Lower leg skin (tissue), 4 donors: ENCODE data around the gene UBASH3A. TPM values are rescaled to one million over a fixed set of nuclear protein-coding genes. Genes with fewer than 3 reads are reported as not detected.
"Not testable (repeated sequence)": the region's sequence is repeated elsewhere in the genome, so short reads cannot be mapped to it uniquely, and the experiment has no call there.

ENCODE experiments used
- DNase-seq, 2 donors: peaks; one replicate each; pipeline ENCODE4 v3.0.0-alpha.2; 2019; ENCODE audit warnings: low spot score in 2 of 2
- H3K4me3 ChIP-seq: fragments of 200-600 bp; sonication (generic); 2 replicates; pipeline ENCODE4 v1.5.1; 2017; ENCODE audit warnings: mild to moderate bottlenecking, low read depth; ENCODE audit not compliant: poor library complexity, severe bottlenecking
- POLR2A ChIP-seq, 2 donors: fragments of 450-650 bp; IDR thresholded peaks; one replicate each; pipeline ENCODE4 v1.6.1; 2016 to 2017; ENCODE audit warnings: antibody characterized with exemption in 2 of 2, mild to moderate bottlenecking in 1 of 2, moderate library complexity in 1 of 2
- WGBS, 2 donors: methylation state at CpG; one replicate each; pipeline ENCODE4 v1.1.5; 2018; 5-methylcytosine and 5-hydroxymethylcytosine counted together
- intact Hi-C: fragments of 100-400 bp; cut with DNase I; formaldehyde crosslinking; loops from one replicate; pipeline ENCODE4 v1.15.0; 2023; ENCODE audit warnings: low total_unique reads
- total RNA-seq, 4 donors: library from RNA; depleted of rRNA; stranded (reverse); fragments of >200 nt; gene quantifications; one replicate each; pipeline ENCODE4 v1.1.0, GENCODE V29; 2016
- TF ChIP-seq, protein P1 (sequence below), 3 donors: fragments of 450-650 bp; IDR thresholded peaks; one replicate each; pipeline ENCODE4 v1.5.1; 2016; ENCODE audit warnings: antibody characterized with exemption in 3 of 3, mild to moderate bottlenecking in 3 of 3, moderate library complexity in 2 of 3

Gene UBASH3A
- total RNA-seq, 4 donors from 2014 or later, result 0.23 TPM; not detected in 3

DNA sequence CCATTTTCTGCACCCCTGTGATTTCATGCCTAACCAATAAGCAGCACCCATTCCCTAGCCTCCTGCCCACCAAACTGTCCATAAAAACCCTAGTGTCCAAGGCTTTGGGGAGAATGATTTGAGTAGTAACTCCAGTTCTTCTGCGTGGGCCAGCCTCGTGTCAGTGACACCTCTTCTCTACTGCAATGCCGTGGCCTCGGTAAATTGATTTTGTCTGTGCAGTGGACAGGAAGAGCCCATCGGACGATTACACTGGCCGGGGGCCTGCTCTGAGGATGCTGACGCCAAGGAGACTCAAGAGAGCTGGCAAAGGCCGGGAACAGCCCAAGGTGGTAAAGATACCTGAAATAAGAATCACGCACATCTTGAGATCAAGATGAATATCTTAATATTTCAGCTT lies 63.0 kb downstream of the UBASH3A start:
- no peak overlapping the region for H3K4me3 ChIP-seq
- WGBS, 2 donors, result 84 to 93% methylated on average over 10 of the region's 10 CpGs

DNA sequence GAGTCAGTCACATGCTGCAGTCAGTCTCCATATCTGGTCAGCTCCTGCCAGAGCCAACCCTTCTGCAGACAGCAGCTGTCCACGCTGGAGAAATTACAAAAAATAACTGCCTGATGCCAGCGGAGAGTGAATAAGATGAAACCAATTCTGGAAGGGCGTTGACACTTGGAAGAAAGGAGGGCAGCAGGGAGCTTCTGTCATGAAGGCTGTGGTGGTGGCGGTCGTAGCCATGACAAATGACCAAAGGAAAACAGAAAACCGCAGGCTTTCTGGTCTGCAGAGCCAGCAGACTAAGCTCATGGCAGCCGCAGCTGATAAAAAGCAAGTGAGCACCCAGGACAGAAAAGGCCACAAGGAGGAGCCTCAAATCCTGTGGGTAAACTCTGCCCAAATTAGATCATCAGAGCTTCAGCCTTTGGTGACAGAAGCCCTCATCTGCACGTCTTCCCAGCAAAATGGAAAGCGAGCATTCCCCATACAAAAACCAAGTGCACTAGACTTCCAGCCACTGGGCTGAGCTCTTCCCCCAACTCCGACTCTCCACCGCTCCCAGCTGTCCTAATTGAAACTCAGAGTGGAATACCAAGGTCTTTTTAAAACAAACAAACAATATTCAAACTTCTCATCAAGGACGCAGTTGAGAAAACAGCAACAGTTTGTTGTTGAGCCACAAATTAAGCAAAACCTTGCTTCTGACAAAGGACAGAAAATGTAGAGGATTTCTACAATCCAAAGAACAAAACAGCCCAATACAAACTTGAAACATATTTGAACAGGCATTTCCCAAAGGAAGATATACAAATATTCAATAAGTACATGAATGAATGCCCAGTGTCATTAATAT lies 63.7 kb downstream of the UBASH3A start:
- H3K4me3 ChIP-seq, result no peak overlapping the region
- intact Hi-C loops, result no loop called here
- no peak for TF ChIP-seq POLR2A (IDR thresholded peaks at IDR 0.05)
- TF ChIP-seq, protein P1, sequence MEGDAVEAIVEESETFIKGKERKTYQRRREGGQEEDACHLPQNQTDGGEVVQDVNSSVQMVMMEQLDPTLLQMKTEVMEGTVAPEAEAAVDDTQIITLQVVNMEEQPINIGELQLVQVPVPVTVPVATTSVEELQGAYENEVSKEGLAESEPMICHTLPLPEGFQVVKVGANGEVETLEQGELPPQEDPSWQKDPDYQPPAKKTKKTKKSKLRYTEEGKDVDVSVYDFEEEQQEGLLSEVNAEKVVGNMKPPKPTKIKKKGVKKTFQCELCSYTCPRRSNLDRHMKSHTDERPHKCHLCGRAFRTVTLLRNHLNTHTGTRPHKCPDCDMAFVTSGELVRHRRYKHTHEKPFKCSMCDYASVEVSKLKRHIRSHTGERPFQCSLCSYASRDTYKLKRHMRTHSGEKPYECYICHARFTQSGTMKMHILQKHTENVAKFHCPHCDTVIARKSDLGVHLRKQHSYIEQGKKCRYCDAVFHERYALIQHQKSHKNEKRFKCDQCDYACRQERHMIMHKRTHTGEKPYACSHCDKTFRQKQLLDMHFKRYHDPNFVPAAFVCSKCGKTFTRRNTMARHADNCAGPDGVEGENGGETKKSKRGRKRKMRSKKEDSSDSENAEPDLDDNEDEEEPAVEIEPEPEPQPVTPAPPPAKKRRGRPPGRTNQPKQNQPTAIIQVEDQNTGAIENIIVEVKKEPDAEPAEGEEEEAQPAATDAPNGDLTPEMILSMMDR (IDR thresholded peaks at IDR 0.05), result no peak
- DNase-seq, result peak in 1 of 2 donors; percentile 70
- WGBS, 2 donors, result 64 to 65% methylated on average over 12 of the region's 12 CpGs

More for the DNA sequence above, 63.0 kb downstream of the UBASH3A start:
- intact Hi-C loops, result no loop called here
- TF ChIP-seq, protein P1 (IDR thresholded peaks at IDR 0.05), result no peak
- TF ChIP-seq POLR2A (IDR thresholded peaks at IDR 0.05), result no peak
- peak in 1 of 2 donors; percentile 68 for DNase-seq

DNA sequence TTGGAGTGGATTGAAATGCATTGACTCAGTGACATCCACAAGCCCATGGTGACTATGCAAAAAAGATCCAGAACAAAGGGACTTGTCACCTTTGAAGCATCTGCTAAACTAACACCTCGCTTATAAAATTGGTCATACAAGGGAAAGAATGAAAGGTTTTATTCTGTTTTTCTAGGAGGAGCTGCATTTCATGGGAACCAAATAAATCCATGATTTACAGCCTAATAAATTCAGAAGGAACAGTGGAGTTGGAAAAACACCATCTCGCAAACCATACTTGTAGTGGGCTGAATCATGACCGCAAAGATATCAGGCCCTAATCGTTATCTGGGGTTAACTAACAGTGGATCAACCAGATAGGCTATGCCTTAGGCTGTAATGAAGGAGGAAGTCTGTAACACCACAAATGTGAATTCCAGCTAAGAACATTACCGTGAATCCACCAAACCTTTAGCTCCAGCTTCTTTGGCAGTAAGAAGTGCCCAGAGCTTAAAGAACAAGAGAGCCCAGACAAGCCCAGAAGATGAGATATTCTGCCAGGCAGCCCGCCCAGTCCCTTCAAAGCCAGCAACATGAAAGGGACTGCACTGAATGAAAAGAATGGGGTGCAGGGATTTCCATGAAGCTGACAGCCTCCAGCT lies 64.9 kb downstream of the UBASH3A start:
- H3K4me3 ChIP-seq, result no peak overlapping the region
- TF ChIP-seq, protein P1 (IDR thresholded peaks at IDR 0.05), result no peak
- no peak for TF ChIP-seq POLR2A (IDR thresholded peaks at IDR 0.05)
- DNase-seq, result peak in 1 of 2 donors; percentile 63
- WGBS, 2 donors, result 40 to 44% methylated on average over 6 of the region's 6 CpGs
- intact Hi-C loops, result no loop called here

DNA sequence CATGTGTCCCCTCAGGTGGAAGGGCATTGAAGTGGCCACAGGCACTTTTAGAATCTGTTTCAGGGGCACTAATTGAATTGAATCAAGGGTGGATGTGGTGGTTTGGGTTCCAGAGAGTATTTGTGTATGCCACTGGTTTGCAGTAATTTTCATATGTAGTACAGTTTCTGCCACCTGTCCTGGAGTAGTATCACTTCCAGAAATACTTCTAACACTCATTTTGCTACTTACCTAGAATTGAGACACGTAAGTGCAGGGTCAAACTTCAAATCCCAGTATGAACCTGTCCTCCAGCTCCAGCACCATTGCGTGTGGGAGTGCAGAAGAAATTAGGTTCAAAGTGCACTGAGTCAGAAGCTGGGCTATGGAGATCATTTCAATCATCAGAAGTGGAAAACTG lies 65.6 kb downstream of the UBASH3A start:
- TF ChIP-seq, protein P1 (IDR thresholded peaks at IDR 0.05), result no peak
- 76 to 80% methylated on average over 2 of the region's 2 CpGs for WGBS, 2 donors
- intact Hi-C loops, result no loop called here
- DNase-seq, result no peak
- no peak overlapping the region for H3K4me3 ChIP-seq

DNA sequence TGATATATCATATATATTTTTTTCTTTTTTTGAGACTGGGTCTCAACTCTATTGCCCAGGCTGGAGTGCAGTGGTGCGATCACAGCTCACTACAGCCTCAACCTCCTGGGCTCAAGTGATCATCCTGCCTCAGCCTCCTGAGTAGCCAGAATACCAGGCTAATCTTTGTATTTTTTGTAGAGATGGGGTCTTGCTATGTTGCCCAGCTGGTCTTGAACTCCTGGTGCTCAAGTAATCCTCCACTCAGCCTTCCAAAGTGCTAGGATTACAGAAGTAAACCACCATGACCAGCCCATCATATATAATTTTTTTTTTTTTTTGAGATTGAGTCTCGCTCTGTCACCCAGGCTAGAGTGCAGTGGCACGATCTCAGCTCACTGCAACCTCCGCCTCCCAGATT lies 66.0 kb downstream of the UBASH3A start:
- intact Hi-C loops, DNase-seq, H3K4me3 ChIP-seq: not testable (repeated sequence)
- WGBS, 2 donors, result 96% methylated on average over 4 of the region's 4 CpGs

DNA sequence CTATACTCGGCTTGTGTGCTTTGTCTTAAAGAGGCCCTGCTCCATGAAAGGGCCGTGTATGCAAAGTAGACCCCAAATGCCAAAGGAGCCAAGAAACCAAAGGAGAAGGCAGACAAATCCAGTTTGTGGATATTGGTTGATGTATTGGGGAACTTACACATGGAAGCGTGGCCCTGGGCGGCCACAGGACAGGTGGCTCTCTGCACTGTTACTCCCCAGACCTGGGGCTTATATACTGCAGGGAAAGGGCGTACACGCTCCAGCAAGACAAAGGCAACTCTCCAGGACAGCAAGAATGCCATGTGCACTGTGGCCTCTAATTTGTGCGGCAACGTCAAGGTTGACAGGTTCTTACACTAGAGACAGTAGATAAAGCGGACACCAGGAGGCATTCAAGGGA lies 67.5 kb downstream of the UBASH3A start:
- WGBS, 2 donors, result 94 to 95% methylated on average over 9 of the region's 9 CpGs
- DNase-seq, result peak in 1 of 2 donors; percentile 37
- H3K4me3 ChIP-seq, result no peak overlapping the region
- intact Hi-C loops, result no loop called here
- no peak for TF ChIP-seq POLR2A (IDR thresholded peaks at IDR 0.05)
- TF ChIP-seq, protein P1 (IDR thresholded peaks at IDR 0.05), result no peak
